Thoracic aorta (tissue), 2 donors: Measurements from ENCODE around the gene GPX3. TPM values are rescaled to one million over a fixed set of nuclear protein-coding genes. Genes with fewer than 3 reads are reported as not detected.

Source experiments
- ATAC-seq: fragments of 150-250 bp; one replicate; pipeline ENCODE4 v1.8.0; 2017; ENCODE audit warnings: low read depth; ENCODE audit not compliant: insufficient number of reproducible peaks, low FRiP score
- DNase-seq: peaks from one replicate; pipeline ENCODE4 v3.0.0-alpha.2; 2020; ENCODE audit warnings: low spot score
- H3K27ac ChIP-seq, 2 donors: fragments of 200-600 bp; sonication (generic); 1 replicate in 1 of 2; 2 replicates in 1 of 2; pipeline ENCODE4 v1.5.1; 2016; ENCODE audit warnings: mild to moderate bottlenecking in 2 of 2, moderate library complexity in 2 of 2
- H3K27me3 ChIP-seq: fragments of 200-600 bp; sonication (generic); replicated peaks from 2 replicates; pipeline ENCODE4 v1.6.0; 2016; ENCODE audit warnings: mild to moderate bottlenecking; ENCODE audit not compliant: insufficient read depth
- H3K36me3 ChIP-seq: fragments of 200-600 bp; sonication (generic); one replicate; pipeline ENCODE4 v1.5.1; 2016
- H3K4me1 ChIP-seq, 2 donors: fragments of 200-600 bp; sonication (generic); 1 replicate in 1 of 2; 2 replicates in 1 of 2; pipeline versions ENCODE4 v1.5.1 to v1.6.0; 2016; ENCODE audit warnings: low read depth in 2 of 2, mild to moderate bottlenecking in 1 of 2; ENCODE audit not compliant: control insufficient read depth in 1 of 2
- H3K4me3 ChIP-seq: fragments of 200-600 bp; sonication (generic); 2 replicates; pipeline ENCODE4 v1.5.1; 2016; ENCODE audit warnings: mild to moderate bottlenecking
- H3K9me3 ChIP-seq: fragments of 200-600 bp; sonication (generic); 2 replicates; pipeline ENCODE4 v1.5.1; 2016
- total RNA-seq, 2 donors: library from RNA; depleted of rRNA; stranded (reverse); fragments of >200 nt; gene quantifications; one replicate each; pipeline versions ENCODE4 v1.1.0 to v1.2.3, GENCODE V29; 2016
- TF ChIP-seq, protein P1 (sequence below): fragments of 200-600 bp; sonication (generic); IDR thresholded peaks from one replicate; pipeline ENCODE4 v1.5.1; 2019; ENCODE audit warnings: antibody characterized with exemption

The GPX3 gene
- total RNA-seq, 2 donors from 2014 or later: 1,240 to 1,874 TPM

GRCh38 chr5:151002681-151003502 lies 17.5 kb upstream of the GPX3 start:
- no peak for ATAC-seq
- Histone ChIP-seq H3K9me3 (no peaks in the 10 kb centered on the region), H3K4me3 (no peak overlapping the region), H3K4me1 (peaks cover 7 to 50% of the 10 kb centered on the region in 2 donors), H3K36me3 (no peaks in the 10 kb centered on the region), H3K27me3 (no peaks in the 10 kb centered on the region), H3K27ac (no peak overlapping the region)
- DNase-seq: no peak
- TF ChIP-seq, protein P1, sequence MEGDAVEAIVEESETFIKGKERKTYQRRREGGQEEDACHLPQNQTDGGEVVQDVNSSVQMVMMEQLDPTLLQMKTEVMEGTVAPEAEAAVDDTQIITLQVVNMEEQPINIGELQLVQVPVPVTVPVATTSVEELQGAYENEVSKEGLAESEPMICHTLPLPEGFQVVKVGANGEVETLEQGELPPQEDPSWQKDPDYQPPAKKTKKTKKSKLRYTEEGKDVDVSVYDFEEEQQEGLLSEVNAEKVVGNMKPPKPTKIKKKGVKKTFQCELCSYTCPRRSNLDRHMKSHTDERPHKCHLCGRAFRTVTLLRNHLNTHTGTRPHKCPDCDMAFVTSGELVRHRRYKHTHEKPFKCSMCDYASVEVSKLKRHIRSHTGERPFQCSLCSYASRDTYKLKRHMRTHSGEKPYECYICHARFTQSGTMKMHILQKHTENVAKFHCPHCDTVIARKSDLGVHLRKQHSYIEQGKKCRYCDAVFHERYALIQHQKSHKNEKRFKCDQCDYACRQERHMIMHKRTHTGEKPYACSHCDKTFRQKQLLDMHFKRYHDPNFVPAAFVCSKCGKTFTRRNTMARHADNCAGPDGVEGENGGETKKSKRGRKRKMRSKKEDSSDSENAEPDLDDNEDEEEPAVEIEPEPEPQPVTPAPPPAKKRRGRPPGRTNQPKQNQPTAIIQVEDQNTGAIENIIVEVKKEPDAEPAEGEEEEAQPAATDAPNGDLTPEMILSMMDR: no peak

DNA sequence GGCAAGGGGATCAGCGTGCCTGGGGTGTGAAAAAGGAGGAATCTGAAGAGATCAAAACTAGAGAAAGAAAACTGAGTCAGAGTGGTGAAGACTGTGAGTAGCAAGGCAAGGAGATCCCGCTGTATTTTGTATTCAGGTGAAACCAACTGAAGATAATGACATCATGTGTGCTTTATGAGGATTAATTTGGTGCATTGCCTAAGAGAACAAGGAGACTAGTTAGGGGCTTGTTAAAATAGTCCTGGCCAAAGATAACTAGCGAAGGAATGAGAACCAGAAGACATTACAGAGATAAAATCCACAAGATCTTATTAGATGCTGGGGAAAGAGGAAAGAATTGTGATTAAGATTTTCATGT lies 16.9 kb upstream of the GPX3 start:
- peaks cover 7 to 50% of the 10 kb centered on the region in 2 donors for H3K4me1 ChIP-seq
- no peak for ATAC-seq
- no peak overlapping the region for H3K4me3 ChIP-seq
- TF ChIP-seq, protein P1: no peak
- H3K36me3 ChIP-seq: no peaks in the 10 kb centered on the region
- no peaks in the 10 kb centered on the region for H3K27me3 ChIP-seq
- no peaks in the 10 kb centered on the region for H3K9me3 ChIP-seq
- no peak overlapping the region for H3K27ac ChIP-seq
- DNase-seq: no peak

- H3K4me1 ChIP-seq: peaks cover 7 to 46% of the 10 kb centered on the region in 2 donors
- H3K9me3 ChIP-seq: no peaks in the 10 kb centered on the region
- ATAC-seq: no peak
- H3K27ac ChIP-seq: no peak overlapping the region
- no peaks in the 10 kb centered on the region for H3K36me3 ChIP-seq
- H3K27me3 ChIP-seq: no peaks in the 10 kb centered on the region
- no peak for DNase-seq
- H3K4me3 ChIP-seq: no peak overlapping the region
- TF ChIP-seq, protein P1: no peak
These were observed 15.9 kb upstream of the GPX3 start for GRCh38 chr5:151004499-151004898.

- H3K36me3 ChIP-seq: no peaks in the 10 kb centered on the region
- TF ChIP-seq, protein P1: no peak
- H3K4me1 ChIP-seq: peaks cover 7 to 38% of the 10 kb centered on the region in 2 donors
- ATAC-seq (peak; percentile 17), DNase-seq (no peak)
- no peaks in the 10 kb centered on the region for H3K27me3 ChIP-seq
- no peaks in the 10 kb centered on the region for H3K9me3 ChIP-seq
- peak overlapping the region; percentile 3 to 62 for H3K27ac ChIP-seq
- no peak overlapping the region for H3K4me3 ChIP-seq
These were observed 15.0 kb upstream of the GPX3 start for GRCh38 chr5:151005187-151005949.

- H3K36me3 ChIP-seq: no peaks in the 10 kb centered on the region
- no peaks in the 10 kb centered on the region for H3K27me3 ChIP-seq
- peak overlapping the region; percentile 3 to 62 for H3K27ac ChIP-seq
- TF ChIP-seq, protein P1: no peak
- no peaks in the 10 kb centered on the region for H3K9me3 ChIP-seq
- peaks cover 7 to 32% of the 10 kb centered on the region in 2 donors for H3K4me1 ChIP-seq
- ATAC-seq (peak; percentile 37), DNase-seq (no peak)
- no peak overlapping the region for H3K4me3 ChIP-seq
These were observed 14.3 kb upstream of the GPX3 start for GRCh38 chr5:151005950-151006576.
